Measurements from ENCODE around the gene CYP2U1. TPM values are rescaled to one million over a fixed set of nuclear protein-coding genes. Genes with fewer than 3 reads are reported as not detected.

CYP2U1 gene
- total RNA-seq, 1 donor from 2014 or later: 19.6 TPM

- no peak for DNase-seq (ENCODE audit: extremely low spot score in 2 of 2)
- intact Hi-C loops (cut with DNase I): no loop called here
- Histone ChIP-seq H3K27me3 (no peaks in the 10 kb centered on the region), H3K4me1 (no peaks in the 10 kb centered on the region), H3K4me3 (no peak overlapping the region), H3K36me3 (no peaks in the 10 kb centered on the region), H3K27ac (no peak overlapping the region), H3K9me3 (no peaks in the 10 kb centered on the region)
- TF ChIP-seq CTCF (IDR thresholded peaks at IDR 0.05): no peak
- TF ChIP-seq POLR2A (IDR thresholded peaks at IDR 0.05): no peak
- no peak for TF ChIP-seq POLR2AphosphoS5 (IDR thresholded peaks at IDR 0.05; ENCODE audit: insufficient read depth in 1 of 2, low read depth in 1 of 2)
These were observed 23.0 kb upstream of the CYP2U1 start for GRCh38 chr4:107908377-107908776.

GRCh38 chr4:107913283-107913899 lies 18.0 kb upstream of the CYP2U1 start:
- Histone ChIP-seq H3K9me3 (no peaks in the 10 kb centered on the region), H3K27me3 (no peaks in the 10 kb centered on the region), H3K27ac (no peak overlapping the region), H3K4me1 (no peaks in the 10 kb centered on the region), H3K4me3 (no peak overlapping the region), H3K36me3 (no peaks in the 10 kb centered on the region)
- intact Hi-C loops (cut with DNase I): loop anchor here (5.0 kb wide), 1 partner anchor 156 kb away; no protein-coding TSS in a partner anchor
- peak; percentile 79 to 84 (median 83) for TF ChIP-seq CTCF (IDR thresholded peaks at IDR 0.05)
- TF ChIP-seq POLR2AphosphoS5 (IDR thresholded peaks at IDR 0.05; ENCODE audit: insufficient read depth in 1 of 2, low read depth in 1 of 2): no peak
- TF ChIP-seq POLR2A (IDR thresholded peaks at IDR 0.05): no peak
- no peak for DNase-seq (ENCODE audit: extremely low spot score in 2 of 2)

- Histone ChIP-seq H3K4me1 (no peaks in the 10 kb centered on the region), H3K27me3 (no peaks in the 10 kb centered on the region), H3K4me3 (no peak overlapping the region), H3K27ac (no peak overlapping the region), H3K9me3 (peaks cover 6% of the 10 kb centered on the region), H3K36me3 (no peaks in the 10 kb centered on the region)
- intact Hi-C loops (cut with DNase I): no loop called here
- no peak for DNase-seq (ENCODE audit: extremely low spot score in 2 of 2)
- TF ChIP-seq CTCF (IDR thresholded peaks at IDR 0.05): no peak
- TF ChIP-seq POLR2A (IDR thresholded peaks at IDR 0.05): no peak
- no peak for TF ChIP-seq POLR2AphosphoS5 (IDR thresholded peaks at IDR 0.05; ENCODE audit: insufficient read depth in 1 of 2, low read depth in 1 of 2)
These were observed 16.1 kb upstream of the CYP2U1 start for GRCh38 chr4:107915220-107915619.

- intact Hi-C loops (cut with DNase I): no loop called here
- no peaks in the 10 kb centered on the region for H3K4me1 ChIP-seq
- H3K4me3 ChIP-seq: no peak overlapping the region
- no peak for TF ChIP-seq POLR2A (IDR thresholded peaks at IDR 0.05)
- TF ChIP-seq CTCF (IDR thresholded peaks at IDR 0.05): no peak
- TF ChIP-seq POLR2AphosphoS5 (IDR thresholded peaks at IDR 0.05; ENCODE audit: insufficient read depth in 1 of 2, low read depth in 1 of 2): no peak
- H3K27me3 ChIP-seq: no peaks in the 10 kb centered on the region
- H3K9me3 ChIP-seq: peaks cover 7% of the 10 kb centered on the region
- H3K36me3 ChIP-seq: no peaks in the 10 kb centered on the region
- DNase-seq (ENCODE audit: extremely low spot score in 2 of 2): no peak
- H3K27ac ChIP-seq: no peak overlapping the region
These were observed 14.7 kb upstream of the CYP2U1 start for GRCh38 chr4:107916623-107917022.

- Histone ChIP-seq H3K27me3 (no peaks in the 10 kb centered on the region), H3K27ac (no peak overlapping the region), H3K36me3 (no peaks in the 10 kb centered on the region), H3K4me1 (no peaks in the 10 kb centered on the region), H3K4me3 (no peak overlapping the region), H3K9me3 (peaks cover 7% of the 10 kb centered on the region)
- intact Hi-C loops (cut with DNase I): no loop called here
- no peak for DNase-seq (ENCODE audit: extremely low spot score in 2 of 2)
- no peak for TF ChIP-seq CTCF (IDR thresholded peaks at IDR 0.05)
These were observed 13.8 kb upstream of the CYP2U1 start for GRCh38 chr4:107917500-107917899.
